ENCODE measurements around the gene TXNL4A. TPM values are rescaled to one million over a fixed set of nuclear protein-coding genes. Genes with fewer than 3 reads are reported as not detected.
A peak's percentile ranks its signal among the peaks of the same experiment; 100 is the strongest.

Gene TXNL4A
- total RNA-seq, 1 experiment from 2014 or later: 75.9 TPM

- CTCF ChIA-PET: no interaction called here
- Mint-ChIP-seq H3K4me1 (ENCODE audit: low read depth, unreplicated experiment) (no peaks in the 10 kb centered on the region), H3K27ac (ENCODE audit: unreplicated experiment) (no peak overlapping the region), H3K9me3 (ENCODE audit: low read depth, unreplicated experiment) (no peaks in the 10 kb centered on the region), H3K36me3 (ENCODE audit: insufficient read depth, unreplicated experiment) (peaks cover 43% of the 10 kb centered on the region), H3K4me3 (ENCODE audit: low read depth, unreplicated experiment) (no peak overlapping the region), H3K27me3 (ENCODE audit: unreplicated experiment) (no peaks in the 10 kb centered on the region)
- BruUV-seq (replicated peaks): no TSS peak
- intact Hi-C loops (cut with micrococcal nuclease; ENCODE audit: unreplicated experiment): no loop called here
- TF ChIP-seq CTCF (IDR thresholded peaks at IDR 0.05; ENCODE audit: unreplicated experiment): no peak
- DNase-seq: no peak
These were observed 17.8 kb downstream of the TXNL4A start for GRCh38 chr18:79970419-79971133.

GRCh38 chr18:79965119-79965902 lies 23.1 kb downstream of the TXNL4A start:
- no peaks in the 10 kb centered on the region for H3K27me3 Mint-ChIP-seq (ENCODE audit: unreplicated experiment)
- peaks cover 23% of the 10 kb centered on the region for H3K4me1 Mint-ChIP-seq (ENCODE audit: low read depth, unreplicated experiment)
- CTCF ChIA-PET: no interaction called here
- intact Hi-C loops (cut with micrococcal nuclease; ENCODE audit: unreplicated experiment): no loop called here
- H3K4me3 Mint-ChIP-seq (ENCODE audit: low read depth, unreplicated experiment): peak overlapping the region; percentile 69
- TSS peak; percentile 57 for BruUV-seq (replicated peaks)
- peak; percentile 46 for DNase-seq
- TF ChIP-seq CTCF (IDR thresholded peaks at IDR 0.05; ENCODE audit: unreplicated experiment): no peak
- H3K27ac Mint-ChIP-seq (ENCODE audit: unreplicated experiment): peak overlapping the region; percentile 76
- no peaks in the 10 kb centered on the region for H3K9me3 Mint-ChIP-seq (ENCODE audit: low read depth, unreplicated experiment)
- peaks cover 40% of the 10 kb centered on the region for H3K36me3 Mint-ChIP-seq (ENCODE audit: insufficient read depth, unreplicated experiment)

- Mint-ChIP-seq H3K36me3 (ENCODE audit: insufficient read depth, unreplicated experiment) (peaks cover 36% of the 10 kb centered on the region), H3K4me3 (ENCODE audit: low read depth, unreplicated experiment) (peak within 1 kb of the TSS; percentile 69), H3K27ac (ENCODE audit: unreplicated experiment) (peak within 1 kb of the TSS; percentile 76), H3K9me3 (ENCODE audit: low read depth, unreplicated experiment) (no peaks in the 10 kb centered on the region), H3K4me1 (ENCODE audit: low read depth, unreplicated experiment) (peaks cover 24% of the 10 kb centered on the region), H3K27me3 (ENCODE audit: unreplicated experiment) (no peaks in the 10 kb centered on the region)
- TF ChIP-seq CTCF (IDR thresholded peaks at IDR 0.05; ENCODE audit: unreplicated experiment): no peak
- DNase-seq: peak; percentile 82
- no TSS peak for BruUV-seq (replicated peaks)
- CTCF ChIA-PET: no interaction called here
- intact Hi-C loops (cut with micrococcal nuclease; ENCODE audit: unreplicated experiment): no loop called here
These were observed 23.8 kb downstream of the TXNL4A start, which contains the start of gene HSBP1L1 for GRCh38 chr18:79964330-79965118. TSS of gene HSBP1L1 (plus strand) at chr18:79964643. CDS start at chr18:79964736, 93 bp downstream.

GRCh38 chr18:79963658-79964329 lies 24.6 kb downstream of the TXNL4A start:
- CTCF ChIA-PET: interaction anchor here (0.8 kb wide), 1 partner anchor 24 kb away, joined by 3 read pairs; no protein-coding TSS in a partner anchor
- TF ChIP-seq CTCF (IDR thresholded peaks at IDR 0.05; ENCODE audit: unreplicated experiment): no peak
- BruUV-seq (replicated peaks): no TSS peak

More at GRCh38 chr18:79963658-79964329, 24.6 kb downstream of the TXNL4A start:
- Mint-ChIP-seq H3K36me3 (ENCODE audit: insufficient read depth, unreplicated experiment) (peaks cover 34% of the 10 kb centered on the region), H3K4me3 (ENCODE audit: low read depth, unreplicated experiment) (peak overlapping the region; percentile 69), H3K4me1 (ENCODE audit: low read depth, unreplicated experiment) (peaks cover 24% of the 10 kb centered on the region), H3K27me3 (ENCODE audit: unreplicated experiment) (no peaks in the 10 kb centered on the region), H3K27ac (ENCODE audit: unreplicated experiment) (peak overlapping the region; percentile 23), H3K9me3 (ENCODE audit: low read depth, unreplicated experiment) (no peaks in the 10 kb centered on the region)
- DNase-seq: no peak
- intact Hi-C loops (cut with micrococcal nuclease; ENCODE audit: unreplicated experiment): no loop called here
